ENCODE data around the gene KRT40. TPM values are rescaled to one million over a fixed set of nuclear protein-coding genes. Genes with fewer than 3 reads are reported as not detected.
A peak's percentile ranks its signal among the peaks of the same experiment; 100 is the strongest.

The KRT40 gene
- total RNA-seq, 1 donor from 2014 or later: 0.16 TPM

DNA sequence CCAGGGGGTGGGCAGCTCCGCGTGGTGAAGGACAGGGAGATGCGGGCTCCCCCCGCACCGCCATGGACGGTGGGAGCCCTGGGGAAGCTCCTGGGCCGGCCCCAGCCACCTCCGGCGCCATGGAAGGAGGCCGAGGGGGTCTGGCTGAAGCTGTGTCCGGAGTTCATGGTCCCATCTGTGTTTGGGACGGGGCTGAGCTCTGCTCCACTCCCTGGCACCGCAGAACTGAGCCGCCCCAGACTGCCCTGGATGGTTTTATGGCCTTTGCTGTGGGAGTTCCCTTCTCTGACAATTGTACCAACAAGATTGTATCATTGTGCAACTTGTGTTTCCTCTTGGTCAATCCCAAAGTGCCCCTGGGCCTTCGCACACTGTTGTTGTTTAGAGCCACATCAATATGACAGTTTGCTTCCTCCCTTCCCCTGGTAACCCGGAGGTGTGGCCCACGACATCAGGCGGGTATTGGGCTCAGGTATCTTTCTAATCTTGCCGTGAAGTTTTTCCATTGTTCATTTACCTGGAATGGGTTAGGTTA is 47.6 kb downstream of the KRT40 start:
- TF ChIP-seq, protein P1, sequence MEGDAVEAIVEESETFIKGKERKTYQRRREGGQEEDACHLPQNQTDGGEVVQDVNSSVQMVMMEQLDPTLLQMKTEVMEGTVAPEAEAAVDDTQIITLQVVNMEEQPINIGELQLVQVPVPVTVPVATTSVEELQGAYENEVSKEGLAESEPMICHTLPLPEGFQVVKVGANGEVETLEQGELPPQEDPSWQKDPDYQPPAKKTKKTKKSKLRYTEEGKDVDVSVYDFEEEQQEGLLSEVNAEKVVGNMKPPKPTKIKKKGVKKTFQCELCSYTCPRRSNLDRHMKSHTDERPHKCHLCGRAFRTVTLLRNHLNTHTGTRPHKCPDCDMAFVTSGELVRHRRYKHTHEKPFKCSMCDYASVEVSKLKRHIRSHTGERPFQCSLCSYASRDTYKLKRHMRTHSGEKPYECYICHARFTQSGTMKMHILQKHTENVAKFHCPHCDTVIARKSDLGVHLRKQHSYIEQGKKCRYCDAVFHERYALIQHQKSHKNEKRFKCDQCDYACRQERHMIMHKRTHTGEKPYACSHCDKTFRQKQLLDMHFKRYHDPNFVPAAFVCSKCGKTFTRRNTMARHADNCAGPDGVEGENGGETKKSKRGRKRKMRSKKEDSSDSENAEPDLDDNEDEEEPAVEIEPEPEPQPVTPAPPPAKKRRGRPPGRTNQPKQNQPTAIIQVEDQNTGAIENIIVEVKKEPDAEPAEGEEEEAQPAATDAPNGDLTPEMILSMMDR (IDR thresholded peaks at IDR 0.05; ENCODE audit: unreplicated experiment): no peak
- Mint-ChIP-seq H3K9me3 (no peaks in the 10 kb centered on the region), H3K4me1 (peaks cover 44% of the 10 kb centered on the region), H3K27ac (peak overlapping the region; percentile 91), H3K36me3 (no peaks in the 10 kb centered on the region), H3K27me3 (ENCODE audit: low read depth) (no peaks in the 10 kb centered on the region), H3K4me3 (no peak overlapping the region)
- DNase-seq (ENCODE audit: low spot score in 2 of 2, unreplicated experiment in 2 of 2): no peak

DNA sequence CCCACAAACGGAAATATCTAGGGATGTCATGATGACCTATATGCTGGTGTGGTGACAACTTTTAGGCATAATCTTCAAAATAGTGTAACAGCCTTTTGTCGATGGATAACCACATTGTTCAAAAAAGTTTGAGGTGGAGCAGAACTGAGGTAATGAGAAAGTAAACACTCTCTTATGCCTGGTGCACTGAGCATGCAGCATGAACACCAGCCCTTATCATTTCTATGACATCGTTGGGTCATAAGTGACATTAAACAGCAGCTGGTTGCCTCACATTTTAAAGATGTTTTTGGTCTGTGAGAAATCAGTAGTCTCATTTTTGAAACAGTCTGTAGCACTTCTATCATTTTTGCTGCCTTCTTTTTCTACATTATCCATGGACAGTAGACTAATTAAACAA is 48.5 kb downstream of the KRT40 start:
- Mint-ChIP-seq H3K4me1 (peaks cover 44% of the 10 kb centered on the region), H3K36me3 (no peaks in the 10 kb centered on the region), H3K27ac (peak overlapping the region; percentile 77), H3K9me3 (no peaks in the 10 kb centered on the region), H3K27me3 (ENCODE audit: low read depth) (no peaks in the 10 kb centered on the region), H3K4me3 (no peak overlapping the region)
- TF ChIP-seq, protein P1 (IDR thresholded peaks at IDR 0.05; ENCODE audit: unreplicated experiment): no peak
- DNase-seq (ENCODE audit: low spot score in 2 of 2, unreplicated experiment in 2 of 2): no peak

DNA sequence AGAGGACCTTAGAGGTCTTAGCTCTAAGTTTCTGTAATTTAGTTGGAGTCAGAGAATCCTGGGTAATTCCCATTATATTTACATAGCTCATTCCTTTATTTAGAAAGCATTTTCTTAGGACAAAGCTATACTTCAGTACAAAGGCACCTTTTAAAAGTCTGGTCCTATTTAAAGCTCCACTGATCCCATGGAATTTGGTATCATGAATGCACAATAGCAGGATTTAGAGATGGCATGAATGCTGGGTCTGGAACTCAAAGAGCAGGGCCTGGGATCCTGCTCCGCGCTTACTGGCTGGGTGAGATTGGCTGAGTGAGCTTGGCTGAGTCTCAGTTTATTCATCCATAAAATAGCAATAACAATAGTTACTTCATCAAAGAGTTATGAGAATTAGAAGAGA is 51.5 kb downstream of the KRT40 start:
- H3K4me1 Mint-ChIP-seq: peaks cover 27% of the 10 kb centered on the region
- no peak overlapping the region for H3K4me3 Mint-ChIP-seq
- DNase-seq (ENCODE audit: low spot score in 2 of 2, unreplicated experiment in 2 of 2): no peak
- TF ChIP-seq, protein P1 (IDR thresholded peaks at IDR 0.05; ENCODE audit: unreplicated experiment): no peak
- H3K27ac Mint-ChIP-seq: no peak overlapping the region
- no peaks in the 10 kb centered on the region for H3K9me3 Mint-ChIP-seq
- H3K36me3 Mint-ChIP-seq: no peaks in the 10 kb centered on the region
- no peaks in the 10 kb centered on the region for H3K27me3 Mint-ChIP-seq (ENCODE audit: low read depth)

DNA sequence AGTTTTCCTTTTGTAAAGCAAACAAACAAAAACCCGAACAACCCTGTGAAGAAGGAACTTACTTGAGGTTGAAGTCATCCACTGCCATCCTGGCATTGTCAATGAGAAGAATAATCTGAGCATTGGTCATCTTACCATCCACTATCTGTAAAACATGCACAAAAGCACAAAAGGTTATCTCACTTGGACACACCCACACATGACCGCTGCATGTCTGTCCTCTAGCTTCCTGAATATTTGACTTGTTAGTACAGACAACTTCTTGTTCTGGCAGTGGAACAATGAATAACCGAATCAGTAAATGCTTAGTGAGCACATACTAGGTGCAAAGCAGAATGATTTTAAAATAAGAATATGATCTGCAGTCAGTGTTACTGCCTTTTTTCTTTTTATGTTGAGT is 52.8 kb downstream of the KRT40 start:
- Mint-ChIP-seq H3K9me3 (no peaks in the 10 kb centered on the region), H3K4me3 (no peak overlapping the region), H3K4me1 (peaks cover 16% of the 10 kb centered on the region), H3K36me3 (no peaks in the 10 kb centered on the region), H3K27me3 (ENCODE audit: low read depth) (no peaks in the 10 kb centered on the region), H3K27ac (no peak overlapping the region)
- DNase-seq (ENCODE audit: low spot score in 2 of 2, unreplicated experiment in 2 of 2): no peak
- TF ChIP-seq, protein P1 (IDR thresholded peaks at IDR 0.05; ENCODE audit: unreplicated experiment): no peak

Other genes starting within 250 kb of the KRT40 start
- gene KRT25, start 229.0 kb downstream of the KRT40 start, total RNA-seq: not detected in 3 replicates
- not detected in 3 replicates for gene KRT26, start 212.1 kb downstream of the KRT40 start, total RNA-seq
- gene KRT27, start 201.8 kb downstream of the KRT40 start, total RNA-seq: not detected in 3 replicates
- gene KRT28, start 184.4 kb downstream of the KRT40 start, total RNA-seq: not detected in 3 replicates
- gene KRT10, start 161.7 kb downstream of the KRT40 start, total RNA-seq: 39.0 to 43.6 TPM (median 39.5 TPM) in 3 replicates
- not detected in 3 replicates for gene KRT12, start 117.1 kb downstream of the KRT40 start, total RNA-seq
- gene KRT20, start 99.1 kb downstream of the KRT40 start, total RNA-seq: not detected in 3 replicates
- gene KRT23, start 46.7 kb downstream of the KRT40 start, total RNA-seq: 2.3 to 2.8 TPM (median 2.6 TPM) in 3 replicates
- not detected in 3 replicates for gene KRT39, start 17.4 kb downstream of the KRT40 start, total RNA-seq
- not detected in 3 replicates for gene KRTAP3-3, start 9.8 kb upstream of the KRT40 start, total RNA-seq
- gene KRTAP3-2, start 15.6 kb upstream of the KRT40 start, total RNA-seq: not detected in 3 replicates
- 0.41 to 1.3 TPM (median 0.95 TPM) in 3 replicates for gene KRTAP3-1, start 24.8 kb upstream of the KRT40 start, total RNA-seq
- gene KRTAP1-5, start 42.9 kb upstream of the KRT40 start, total RNA-seq: not detected in 3 replicates
- gene KRTAP1-4, start 45.9 kb upstream of the KRT40 start, total RNA-seq: not detected in 3 replicates
- gene KRTAP1-3, start 50.5 kb upstream of the KRT40 start, total RNA-seq: not detected in 3 replicates
- gene KRTAP1-1, start 57.1 kb upstream of the KRT40 start, total RNA-seq: not detected in 3 replicates
- not detected in 3 replicates for gene KRTAP2-1, start 63.0 kb upstream of the KRT40 start, total RNA-seq
- gene KRTAP2-2, start 70.9 kb upstream of the KRT40 start, total RNA-seq: not detected in 3 replicates
- gene KRTAP2-3, start 75.8 kb upstream of the KRT40 start, total RNA-seq: 0.45 to 0.91 TPM (median 0.69 TPM) in 3 replicates
- not detected in 3 replicates for gene KRTAP2-4, start 81.6 kb upstream of the KRT40 start, total RNA-seq
- not detected in 3 replicates for gene KRTAP4-7, start 99.8 kb upstream of the KRT40 start, total RNA-seq
- not detected in 3 replicates for gene KRTAP4-8, start 113.8 kb upstream of the KRT40 start, total RNA-seq
- not detected in 3 replicates for gene KRTAP4-16, start 117.9 kb upstream of the KRT40 start, total RNA-seq
- gene KRTAP4-9, start 121.1 kb upstream of the KRT40 start, total RNA-seq: not detected in 3 replicates
- not detected in 3 replicates for gene KRTAP4-11, start 134.0 kb upstream of the KRT40 start, total RNA-seq
- not detected in 3 replicates for gene KRTAP4-12, start 139.9 kb upstream of the KRT40 start, total RNA-seq
- gene KRTAP4-6, start 156.2 kb upstream of the KRT40 start, total RNA-seq: not detected in 3 replicates
- gene KRTAP4-5, start 165.5 kb upstream of the KRT40 start, total RNA-seq: not detected in 3 replicates
- not detected in 3 replicates for gene KRTAP4-4, start 176.4 kb upstream of the KRT40 start, total RNA-seq
- gene KRTAP4-3, start 183.9 kb upstream of the KRT40 start, total RNA-seq: not detected in 3 replicates
- gene KRTAP4-2, start 193.9 kb upstream of the KRT40 start, total RNA-seq: not detected in 3 replicates
- gene KRTAP4-1, start 200.6 kb upstream of the KRT40 start, total RNA-seq: not detected in 3 replicates
- gene KRTAP9-1, start 205.6 kb upstream of the KRT40 start, total RNA-seq: not detected in 3 replicates
- gene KRTAP9-2, start 242.3 kb upstream of the KRT40 start, total RNA-seq: not detected in 3 replicates
- not detected in 3 replicates for gene KRTAP9-3, start 248.1 kb upstream of the KRT40 start, total RNA-seq

Measured in mesothelial cell of epicardium (in vitro differentiated cells).